ENCODE measurements around the gene KRTAP10-3.
"Not testable (repeated sequence)": the region's sequence is repeated elsewhere in the genome, so short reads cannot be mapped to it uniquely, and the experiment has no call there.

Gene KRTAP10-3

GRCh38 chr21:44558695-44559094, at the start of gene KRTAP10-3:
TSS of gene KRTAP10-3 (minus strand) at chr21:44558795. CDS start at chr21:44558715, 80 bp downstream.
- no peak for DNase-seq

DNA sequence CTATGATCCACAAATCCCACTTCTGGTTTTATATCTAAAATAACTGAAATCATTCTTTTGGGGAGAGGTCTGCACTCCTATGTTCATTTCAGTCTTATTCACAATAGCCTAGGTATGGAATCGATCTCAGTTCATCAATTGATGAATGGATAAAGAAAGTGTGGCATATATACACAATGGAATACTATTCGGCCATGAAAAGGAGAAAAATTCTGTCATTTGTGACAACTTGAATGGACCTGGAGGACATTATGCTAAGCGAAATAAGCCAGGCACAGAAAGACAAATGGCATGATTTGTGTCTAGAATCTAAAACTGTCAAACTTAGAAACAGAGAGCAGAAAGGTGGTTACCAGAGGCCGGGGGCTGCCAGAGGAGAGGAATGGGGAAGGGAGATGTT, 47.9 kb upstream of the KRTAP10-3 start:
- DNase-seq: no peak

DNA sequence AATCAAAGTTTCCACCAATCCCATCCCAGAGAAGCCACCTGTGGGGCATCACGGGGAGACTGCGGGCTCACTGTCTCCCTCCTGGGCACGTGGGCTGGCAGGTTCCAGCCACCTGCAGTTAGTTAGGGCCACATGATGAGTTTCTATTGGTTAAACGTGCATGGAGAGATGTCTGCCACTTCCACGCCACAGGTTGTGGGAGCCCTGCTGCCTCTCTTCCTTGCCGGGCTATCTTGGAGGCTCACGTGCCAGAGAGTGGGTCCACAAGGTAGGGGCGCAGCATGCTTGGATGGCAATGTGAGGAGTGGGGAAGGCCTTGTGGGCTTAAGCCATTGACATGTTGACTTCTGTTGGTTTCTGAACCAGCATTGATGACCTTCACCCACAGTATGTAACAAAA, 45.3 kb upstream of the KRTAP10-3 start:
- peak; percentile 55 for DNase-seq

DNA sequence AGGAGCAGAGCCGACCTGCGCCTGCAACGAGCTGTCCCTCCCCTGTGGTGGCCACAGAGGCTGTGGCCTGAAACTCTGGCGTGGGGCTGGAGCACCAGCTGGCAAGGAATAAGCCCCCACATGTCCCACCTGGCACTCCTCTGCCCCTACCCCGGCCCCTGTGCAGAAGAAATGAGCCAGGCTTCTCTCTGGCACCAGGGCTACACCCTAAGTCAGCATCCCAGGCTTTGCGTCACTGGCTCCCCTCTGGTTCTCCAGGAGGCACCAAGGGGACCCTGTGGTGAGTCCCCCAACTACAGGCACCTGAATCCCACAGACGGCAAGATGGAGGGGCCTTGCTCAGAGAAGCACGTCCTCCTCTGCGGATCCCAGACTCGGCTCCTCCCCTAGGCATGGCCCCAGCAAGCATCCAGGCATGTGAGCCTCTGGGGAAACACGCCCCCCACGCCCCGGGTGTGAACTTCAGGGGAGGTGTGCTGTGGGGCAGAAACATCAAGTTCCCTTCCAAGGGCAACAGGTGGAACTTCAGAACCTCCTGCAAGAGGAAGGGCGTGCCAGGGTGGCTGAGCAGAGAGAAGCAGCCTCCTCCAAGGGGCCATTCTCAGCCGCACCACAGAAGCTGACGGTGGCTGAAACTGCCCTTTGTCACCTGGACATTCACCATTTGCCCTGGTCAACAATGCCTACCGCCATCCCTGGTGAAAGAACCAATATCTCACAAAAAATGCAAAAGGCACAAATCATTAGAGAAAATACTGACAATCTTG, 44.7 kb upstream of the KRTAP10-3 start:
- peak; percentile 39 for DNase-seq

DNA sequence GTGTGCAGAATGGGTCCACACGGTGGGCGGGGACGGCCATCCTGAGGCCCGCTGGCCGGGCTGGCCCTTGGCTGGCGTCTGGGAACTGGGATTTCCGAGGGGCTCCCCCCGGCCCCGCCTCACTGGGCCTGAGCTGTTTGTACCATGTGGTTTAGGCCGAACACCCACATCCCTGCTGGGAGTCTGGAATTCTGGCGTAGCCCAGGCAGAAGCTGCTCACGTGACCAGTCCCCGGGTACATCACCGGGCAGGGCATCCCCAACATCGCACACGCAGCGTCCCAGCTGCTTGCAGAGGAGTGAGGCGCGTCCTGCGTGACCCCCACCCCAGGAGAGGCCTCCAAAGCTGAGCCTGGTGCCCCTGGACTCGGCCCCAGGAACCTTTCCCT, 43.9 kb upstream of the KRTAP10-3 start:
- no peak for DNase-seq

DNA sequence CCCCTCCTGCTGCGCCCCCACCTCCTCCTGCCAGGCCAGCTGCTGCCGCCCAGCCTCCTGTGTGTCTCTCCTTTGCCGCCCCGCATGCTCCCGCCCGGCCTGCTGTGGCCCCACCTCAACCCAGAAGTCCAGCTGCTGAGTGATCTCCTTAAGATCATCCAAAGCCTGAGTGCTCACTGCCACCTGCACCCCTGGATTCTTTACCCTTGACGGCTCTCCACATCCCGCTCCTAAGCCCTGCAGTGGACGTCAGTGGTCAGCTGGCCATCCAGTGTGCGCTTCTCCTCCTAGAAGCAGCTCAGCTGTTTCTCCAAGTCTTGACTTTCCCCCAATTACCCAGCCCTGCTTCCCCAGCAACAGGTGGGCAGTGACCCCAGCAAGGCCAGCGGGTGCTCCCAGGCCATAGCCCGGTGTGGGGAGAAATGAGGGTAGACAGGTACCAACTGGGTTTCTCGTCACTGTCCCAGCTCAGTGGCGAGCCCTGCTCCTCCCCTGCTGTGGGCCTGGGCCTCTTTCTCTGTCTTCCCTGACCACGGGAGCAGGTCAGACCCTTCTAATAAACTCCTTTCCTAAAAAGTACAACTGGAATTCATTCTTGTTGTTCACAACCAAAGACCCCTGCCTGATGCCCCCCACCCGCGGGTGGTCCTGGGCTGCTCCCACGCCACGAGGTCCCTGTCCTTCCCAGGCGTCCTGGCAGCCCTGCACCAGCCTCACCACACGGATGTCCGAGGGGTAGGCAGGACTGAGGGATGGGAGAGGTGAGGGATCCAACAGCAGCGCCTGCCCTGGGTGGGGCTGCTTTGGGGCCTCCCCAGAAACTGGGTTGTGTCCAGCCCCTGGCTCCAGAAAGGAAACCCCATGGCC, 43.2 kb upstream of the KRTAP10-3 start:
- DNase-seq: no peak

DNA sequence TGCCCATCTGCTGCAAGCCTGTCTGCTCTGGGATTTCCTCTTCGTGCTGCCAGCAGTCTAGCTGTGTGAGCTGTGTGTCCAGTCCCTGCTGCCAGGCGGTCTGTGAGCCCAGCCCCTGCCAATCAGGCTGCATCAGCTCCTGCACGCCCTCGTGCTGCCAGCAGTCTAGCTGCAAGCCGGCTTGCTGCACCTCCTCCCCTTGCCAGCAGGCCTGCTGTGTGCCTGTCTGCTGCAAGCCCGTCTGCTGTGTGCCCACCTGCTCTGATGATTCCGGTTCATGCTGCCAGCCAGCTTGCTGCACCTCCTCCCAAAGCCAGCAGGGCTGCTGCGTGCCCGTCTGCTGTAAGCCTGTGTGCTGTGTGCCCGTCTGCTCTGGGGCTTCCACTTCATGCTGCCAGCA, 42.5 kb upstream of the KRTAP10-3 start:
- DNase-seq: not testable (repeated sequence)

- not testable (repeated sequence) for DNase-seq
These were observed 41.8 kb upstream of the KRTAP10-3 start, which contains the start of gene KRTAP10-7 for GRCh38 chr21:44600118-44600978. TSS of gene KRTAP10-7 (plus strand) at chr21:44600597. CDS start at chr21:44600622, 25 bp downstream.

DNA sequence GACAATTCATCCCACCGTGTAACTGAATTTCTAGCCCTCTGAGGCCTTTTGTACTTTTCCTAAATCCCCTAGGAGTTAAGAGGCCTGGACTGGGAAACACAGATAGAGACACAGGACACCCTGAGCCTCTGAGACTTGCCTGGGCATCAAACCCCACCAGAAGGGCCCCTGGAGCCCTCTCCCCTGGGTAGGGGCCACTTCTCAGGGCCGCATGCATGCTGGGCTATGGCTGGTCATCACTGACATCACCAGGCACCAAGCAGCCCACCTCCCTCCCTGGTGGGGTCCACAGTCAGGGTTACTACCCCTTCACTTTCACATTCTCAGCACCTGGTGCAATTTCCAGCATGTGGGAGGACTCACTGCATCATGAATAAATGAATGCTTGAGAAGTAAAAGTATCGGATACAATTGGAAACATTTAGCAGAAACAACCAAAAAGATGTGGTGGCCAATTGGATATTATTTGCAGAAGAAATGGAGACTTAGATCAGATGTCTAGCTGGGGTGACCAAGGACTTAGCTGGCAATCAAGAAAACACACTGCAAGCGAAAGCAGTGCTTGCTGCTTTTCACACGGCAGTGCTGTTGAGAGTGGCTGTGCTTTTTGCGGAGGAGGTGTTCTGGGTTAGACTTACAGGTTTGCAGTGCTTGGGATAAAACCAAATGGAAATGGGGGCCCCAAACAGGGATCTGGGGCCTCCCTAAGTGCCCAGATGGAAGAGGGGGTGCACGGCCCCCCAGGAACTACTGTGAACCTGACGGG, 40.9 kb upstream of the KRTAP10-3 start:
- no peak for DNase-seq

DNA sequence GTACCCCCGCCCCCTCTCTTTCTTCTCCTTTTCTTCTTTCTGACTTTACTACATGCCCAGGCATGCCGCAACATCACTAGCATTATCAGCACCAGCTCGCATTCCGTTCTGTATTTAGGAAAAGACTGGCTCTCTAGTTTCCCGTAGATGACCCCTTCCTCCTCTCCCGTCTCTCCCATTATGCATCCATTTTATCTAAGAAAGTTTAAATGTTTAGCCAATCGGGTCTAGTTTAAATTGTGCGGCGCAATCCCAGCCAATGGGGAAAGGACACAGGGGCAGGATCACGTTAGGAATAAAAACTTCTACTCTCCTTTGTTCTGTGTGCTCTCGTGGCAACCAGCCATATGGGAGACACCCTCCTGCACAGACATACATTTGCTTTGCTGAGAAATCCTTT, 39.5 kb upstream of the KRTAP10-3 start:
- no peak for DNase-seq

DNA sequence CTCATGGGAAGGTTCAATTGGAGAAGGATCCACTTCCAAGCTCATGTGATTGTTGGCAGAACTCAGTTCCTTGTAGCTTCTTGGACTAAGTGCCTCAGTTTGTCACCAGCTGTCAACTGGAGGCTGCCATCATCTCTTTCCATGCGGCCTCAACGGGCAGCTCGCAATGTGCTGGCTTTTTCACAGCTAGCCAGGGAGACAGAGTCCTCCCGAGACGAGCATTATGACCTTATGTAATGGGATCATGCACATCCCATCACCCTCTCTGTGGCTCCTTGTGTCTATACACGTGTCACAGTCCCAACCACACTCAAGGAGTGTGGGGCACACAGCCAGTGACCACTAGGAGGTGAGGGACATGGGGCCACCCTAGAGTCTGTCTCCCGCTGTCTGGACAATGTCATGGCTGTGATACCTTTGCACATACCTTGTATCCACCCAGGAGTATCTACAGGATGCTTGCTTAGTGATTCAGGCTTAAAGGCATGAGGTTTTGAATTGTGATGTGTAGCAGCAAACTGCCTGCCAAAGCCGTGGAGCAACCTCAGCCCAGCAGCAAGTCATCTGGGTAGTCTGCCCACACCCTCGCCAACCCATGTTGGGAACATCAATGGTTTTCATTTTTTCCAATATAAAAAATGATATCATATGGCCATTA, 37.6 kb upstream of the KRTAP10-3 start:
- no peak for DNase-seq

DNA sequence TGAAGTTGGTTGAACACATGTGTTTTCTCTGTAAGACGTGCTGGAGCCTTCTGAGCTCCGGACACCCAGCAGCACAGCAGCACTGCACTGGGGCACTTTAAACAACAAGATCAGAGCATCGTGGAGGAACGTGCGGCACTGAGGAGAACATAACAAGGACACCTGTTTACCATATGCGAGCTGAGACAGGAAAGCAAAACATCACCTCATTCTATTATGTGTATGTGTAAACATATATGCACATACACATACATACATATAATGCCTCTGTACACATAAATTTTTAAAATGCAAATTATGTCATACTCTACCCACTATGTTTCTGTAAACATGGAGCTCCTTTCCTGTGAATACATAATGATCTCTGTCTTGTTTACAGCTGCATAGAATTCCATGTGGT, 36.9 kb upstream of the KRTAP10-3 start:
- DNase-seq: no peak

DNA sequence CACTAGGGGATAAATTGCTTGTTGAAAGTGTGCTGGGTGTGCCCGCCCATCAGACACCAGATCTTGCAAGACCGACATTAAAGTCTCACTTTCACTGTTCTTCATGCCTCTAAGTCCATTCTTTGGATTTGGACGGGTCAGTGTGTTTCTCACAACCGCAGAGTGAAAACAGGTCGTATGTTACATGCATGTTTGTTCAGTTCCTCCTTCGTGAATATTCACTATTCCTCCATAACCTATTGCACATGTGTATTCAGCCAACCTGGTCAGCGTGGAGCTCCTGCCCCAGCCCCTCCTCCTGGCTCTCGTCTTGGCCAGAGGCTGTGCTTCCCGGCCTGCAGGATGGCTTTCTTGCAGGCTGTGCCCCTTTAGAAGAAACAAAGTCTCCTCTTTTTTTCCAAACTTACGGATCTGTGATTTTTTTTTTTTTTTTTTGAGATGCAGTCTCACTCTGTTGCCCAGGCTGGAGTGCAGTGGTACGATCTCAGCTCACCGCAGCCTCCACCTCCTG, 35.9 kb upstream of the KRTAP10-3 start:
- DNase-seq: no peak

- DNase-seq: peak; percentile 56
These were observed 35.2 kb upstream of the KRTAP10-3 start for GRCh38 chr21:44593598-44594405.

DNA sequence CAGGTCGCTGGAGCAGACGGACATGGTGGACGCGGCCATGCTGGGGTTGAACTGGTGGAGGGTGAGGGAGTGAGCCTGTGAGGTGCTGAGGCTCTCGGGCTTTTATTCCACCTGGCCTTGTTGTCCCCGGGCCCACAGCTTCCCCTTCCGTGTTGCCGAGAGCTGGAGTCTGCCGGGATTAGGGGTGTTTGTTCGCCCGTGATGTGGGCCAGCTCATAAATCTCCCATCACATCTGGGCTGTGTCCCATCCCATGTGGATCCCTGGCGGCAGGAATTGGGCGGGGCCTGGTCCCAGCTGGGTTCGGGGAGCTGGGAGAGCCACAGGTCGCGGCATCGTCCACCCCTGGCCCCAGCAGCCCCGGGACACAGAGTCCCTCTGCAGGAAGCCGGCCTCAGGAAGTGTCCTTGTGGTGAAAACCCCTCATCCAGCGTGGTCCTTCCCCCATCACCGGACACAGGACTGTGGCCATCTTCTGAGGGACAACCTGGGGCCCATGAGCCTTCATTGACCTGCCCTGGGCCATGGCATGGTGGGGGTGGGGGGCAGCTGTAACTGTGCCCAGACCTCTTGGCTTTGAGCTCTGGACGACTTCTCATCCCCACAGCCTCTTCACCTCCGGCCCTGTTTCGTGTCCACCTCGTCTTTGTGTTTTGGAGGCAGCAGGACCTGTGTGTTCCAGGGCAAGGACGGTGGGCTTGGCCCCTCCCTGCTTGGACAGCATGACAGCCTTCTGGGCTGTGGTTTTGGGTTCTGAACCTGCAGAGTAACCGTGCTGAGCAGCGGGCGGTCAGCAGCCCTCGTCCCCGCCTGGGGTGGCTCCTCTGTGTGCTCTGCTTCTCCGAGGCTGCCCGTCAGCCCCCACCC, 34.1 kb upstream of the KRTAP10-3 start, which contains the start of gene KRTAP10-6:
Gene KRTAP10-6, minus strand, starts transcription at position 60 of the 866 bp plus-strand sequence. Its CDS starts 21 bp downstream, at position 39.
- DNase-seq: no peak

- DNase-seq: not testable (repeated sequence)
These were observed 33.2 kb upstream of the KRTAP10-3 start for GRCh38 chr21:44591801-44592130.

DNA sequence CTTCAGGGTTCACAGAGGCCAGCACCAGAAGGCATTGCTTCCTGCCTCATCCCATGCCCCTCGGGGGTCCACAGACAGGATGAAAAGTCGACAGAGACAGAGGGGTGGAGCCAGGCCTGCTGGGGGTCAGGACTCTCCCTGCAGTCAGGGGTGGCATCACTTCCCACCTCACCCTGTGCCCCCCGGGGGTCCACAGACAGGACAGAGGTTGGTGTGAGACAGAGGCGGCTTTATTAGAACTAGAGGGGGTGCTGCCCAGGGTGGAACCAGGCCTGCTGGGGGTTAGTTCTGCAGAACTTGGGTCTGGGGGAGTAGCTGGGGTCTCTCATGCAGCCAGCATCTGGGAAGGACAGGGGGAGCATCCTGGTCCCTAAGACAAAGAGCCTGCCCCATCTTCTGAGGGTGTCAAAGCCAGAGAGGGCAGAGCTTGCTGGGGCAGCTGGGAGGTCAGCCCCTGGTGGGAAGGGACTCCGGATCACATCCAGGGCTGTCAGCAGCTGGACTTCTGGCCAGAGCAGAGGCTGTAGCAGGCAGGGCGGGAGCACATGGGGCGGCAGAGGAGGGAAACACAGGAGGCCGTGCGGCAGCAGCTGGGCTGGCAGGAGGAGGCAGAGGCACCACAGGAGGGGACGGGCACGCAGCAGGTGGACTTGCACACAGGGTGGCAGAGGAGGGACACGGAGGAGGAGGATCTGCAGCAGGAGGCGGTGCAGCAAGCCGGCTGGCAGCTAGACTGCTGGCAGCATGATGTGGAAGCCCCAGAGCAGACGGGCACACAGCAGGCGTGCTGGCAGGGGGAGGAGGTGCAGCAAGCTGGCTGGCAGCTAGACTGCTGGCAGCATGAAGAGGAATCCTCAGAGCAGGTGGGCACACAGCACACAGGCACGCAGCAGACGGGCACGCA, 32.6 kb upstream of the KRTAP10-3 start:
- not testable (repeated sequence) for DNase-seq

DNA sequence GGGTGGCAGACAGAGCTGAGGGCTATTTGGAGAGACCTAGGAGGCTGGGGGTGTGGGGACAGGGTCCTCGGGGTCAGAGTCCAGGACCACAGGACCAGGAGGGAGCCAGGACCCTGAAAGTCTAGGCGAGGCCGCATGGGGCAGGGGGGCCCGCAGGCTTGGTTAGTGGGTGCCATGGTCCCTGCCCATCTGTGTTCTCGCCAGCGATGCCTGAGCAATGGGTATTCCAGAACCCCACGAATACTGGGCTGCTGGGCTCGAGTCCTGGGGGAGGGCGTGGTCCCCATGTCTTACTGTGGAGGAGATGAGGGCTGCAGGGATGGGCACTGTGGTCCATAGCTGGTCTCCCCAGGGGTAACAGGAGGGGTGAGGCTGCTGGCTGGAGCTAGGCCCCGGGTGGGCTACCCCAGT, 31.7 kb upstream of the KRTAP10-3 start:
- DNase-seq: peak; percentile 55

Measured in activated effector memory CD4-positive, alpha-beta T cell treated with anti-CD3 and anti-CD28 coated beads, Interleukin-2, amount 50 U/mL, for 16 hours (primary cell).